Measurements from ENCODE around the gene INS.

INS gene

GRCh38 chr11:2204361-2205213, 43.6 kb upstream of the INS start:
- H3K27me3 ChIP-seq (ENCODE audit: low read length), result no peaks in the 10 kb centered on the region
- H3K9ac ChIP-seq (ENCODE audit: low read length), result no peak overlapping the region
- TF ChIP-seq CTCF (IDR thresholded peaks at IDR 0.05; ENCODE audit: insufficient read depth, low read length, poor library complexity, severe bottlenecking), result no peak
- TF ChIP-seq EZH2phosphoT487 (conservative IDR thresholded peaks at IDR 0.05; ENCODE audit: low read length), result no peak
- H2AFZ ChIP-seq (ENCODE audit: low read depth, low read length, severe bottlenecking), result no peak overlapping the region
- H3K4me2 ChIP-seq (ENCODE audit: low read depth, low read length, poor library complexity, severe bottlenecking), result no peak overlapping the region
- no peaks in the 10 kb centered on the region for H3K9me2 ChIP-seq (replicated peaks; ENCODE audit: insufficient read depth, low read length)
- no peaks in the 10 kb centered on the region for H3K79me2 ChIP-seq (ENCODE audit: insufficient read depth, low read length)
- no peaks in the 10 kb centered on the region for H3K36me3 ChIP-seq (ENCODE audit: low read length)
- no peaks in the 10 kb centered on the region for H3K9me3 ChIP-seq (ENCODE audit: insufficient read depth, low read length)
- no peaks in the 10 kb centered on the region for H4K20me1 ChIP-seq (ENCODE audit: low read depth, low read length)
- H3F3A ChIP-seq (ENCODE audit: insufficient read depth), result no peaks in the 10 kb centered on the region
- no peak overlapping the region for H3K27ac ChIP-seq (ENCODE audit: low read depth, low read length)
- H3K4me3 ChIP-seq (ENCODE audit: insufficient read depth, low read length, poor library complexity, severe bottlenecking), result no peak overlapping the region

GRCh38 chr11:2203440-2204259, 42.6 kb upstream of the INS start:
- no peaks in the 10 kb centered on the region for H3K27me3 ChIP-seq (ENCODE audit: low read length)
- H3K79me2 ChIP-seq (ENCODE audit: insufficient read depth, low read length), result no peaks in the 10 kb centered on the region
- no peaks in the 10 kb centered on the region for H3F3A ChIP-seq (ENCODE audit: insufficient read depth)
- TF ChIP-seq CTCF (IDR thresholded peaks at IDR 0.05; ENCODE audit: insufficient read depth, low read length, poor library complexity, severe bottlenecking) (no peak), EZH2phosphoT487 (conservative IDR thresholded peaks at IDR 0.05; ENCODE audit: low read length) (no peak)
- H3K36me3 ChIP-seq (ENCODE audit: low read length), result no peaks in the 10 kb centered on the region
- H4K20me1 ChIP-seq (ENCODE audit: low read depth, low read length), result no peaks in the 10 kb centered on the region
- no peak overlapping the region for H2AFZ ChIP-seq (ENCODE audit: low read depth, low read length, severe bottlenecking)
- no peak overlapping the region for H3K27ac ChIP-seq (ENCODE audit: low read depth, low read length)
- no peak overlapping the region for H3K9ac ChIP-seq (ENCODE audit: low read length)
- H3K9me2 ChIP-seq (replicated peaks; ENCODE audit: insufficient read depth, low read length), result no peaks in the 10 kb centered on the region
- no peaks in the 10 kb centered on the region for H3K9me3 ChIP-seq (ENCODE audit: insufficient read depth, low read length)
- H3K4me2 ChIP-seq (ENCODE audit: low read depth, low read length, poor library complexity, severe bottlenecking), result no peak overlapping the region
- no peak overlapping the region for H3K4me3 ChIP-seq (ENCODE audit: insufficient read depth, low read length, poor library complexity, severe bottlenecking)

- Histone ChIP-seq H3K9me2 (replicated peaks; ENCODE audit: insufficient read depth, low read length) (no peaks in the 10 kb centered on the region), H3K4me2 (ENCODE audit: low read depth, low read length, poor library complexity, severe bottlenecking) (no peak overlapping the region), H3K9ac (ENCODE audit: low read length) (no peak overlapping the region), H2AFZ (ENCODE audit: low read depth, low read length, severe bottlenecking) (no peak overlapping the region), H3F3A (ENCODE audit: insufficient read depth) (no peaks in the 10 kb centered on the region), H3K36me3 (ENCODE audit: low read length) (no peaks in the 10 kb centered on the region), H3K27ac (ENCODE audit: low read depth, low read length) (no peak overlapping the region), H3K27me3 (ENCODE audit: low read length) (no peaks in the 10 kb centered on the region), H3K4me3 (ENCODE audit: insufficient read depth, low read length, poor library complexity, severe bottlenecking) (no peak overlapping the region), H3K9me3 (ENCODE audit: insufficient read depth, low read length) (no peaks in the 10 kb centered on the region), H3K79me2 (ENCODE audit: insufficient read depth, low read length) (no peaks in the 10 kb centered on the region), H4K20me1 (ENCODE audit: low read depth, low read length) (no peaks in the 10 kb centered on the region)
- no peak for TF ChIP-seq CTCF (IDR thresholded peaks at IDR 0.05; ENCODE audit: insufficient read depth, low read length, poor library complexity, severe bottlenecking)
- TF ChIP-seq EZH2phosphoT487 (conservative IDR thresholded peaks at IDR 0.05; ENCODE audit: low read length), result no peak
Observed at GRCh38 chr11:2202900-2203439, 42.0 kb upstream of the INS start.

Data from SU-DHL-6 (cell line).